Epithelial cell of proximal tubule (primary cell): Measurements from ENCODE around the gene SKAP1. TPM values are rescaled to one million over a fixed set of nuclear protein-coding genes. Genes with fewer than 3 reads are reported as not detected.
"Not testable (repeated sequence)": the region's sequence is repeated elsewhere in the genome, so short reads cannot be mapped to it uniquely, and the experiment has no call there.

Experiments used
- DNase-seq: peaks from one replicate; pipeline ENCODE4 v3.0.0-alpha.2; 2011; ENCODE audit warnings: low read depth
- H3K4me3 ChIP-seq: 2 replicates; pipeline ENCODE4 v1.5.1; 2011; ENCODE audit warnings: low read depth, mild to moderate bottlenecking, low read length
- total RNA-seq: library from RNA; depleted of rRNA; stranded (reverse); fragments of >200 nt; gene quantifications from 2 replicates; pipeline ENCODE4 v1.2.3, GENCODE V29; 2015
- TF ChIP-seq, protein P1 (sequence below): conservative IDR thresholded peaks from 2 replicates; pipeline ENCODE4 v1.5.1; 2012; ENCODE audit warnings: low read depth, mild to moderate bottlenecking, low read length

SKAP1 gene
- total RNA-seq, 1 donor from 2014 or later: 11.4 TPM

DNA sequence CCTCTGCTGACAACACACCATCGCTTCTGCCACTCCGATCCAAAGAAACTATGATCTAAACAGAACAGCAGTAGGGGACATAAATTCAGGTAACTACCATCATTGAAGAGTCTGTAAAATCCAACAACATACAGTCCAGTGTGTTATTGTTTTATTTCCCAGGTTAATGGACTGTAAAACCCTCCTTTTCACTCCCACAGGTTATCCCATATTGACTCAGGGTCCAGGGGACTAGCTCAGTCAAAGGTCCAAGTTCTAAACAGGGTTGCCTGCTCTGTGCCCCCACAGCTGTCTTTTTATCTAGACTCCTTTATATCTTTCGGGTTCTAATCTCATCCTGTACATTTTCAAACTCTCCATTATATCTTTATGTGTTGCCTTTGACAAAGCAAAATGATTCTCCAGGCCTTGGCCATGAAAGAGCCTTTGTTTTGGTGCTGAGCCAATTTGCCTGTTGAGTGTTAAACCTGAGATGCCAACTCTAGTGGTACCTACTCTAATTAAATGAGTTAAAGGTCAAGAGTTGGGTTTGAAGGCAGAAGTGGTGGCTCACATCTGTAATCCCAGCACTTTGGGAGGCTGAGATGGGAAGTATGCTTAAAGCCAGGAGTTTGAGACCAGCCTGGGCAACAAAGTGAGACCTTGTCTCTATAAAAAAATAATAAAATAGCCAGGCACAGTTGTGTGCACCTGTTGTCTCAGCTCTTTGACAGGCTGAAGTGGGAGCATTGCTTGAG lies 242.0 kb downstream of the SKAP1 start:
- TF ChIP-seq, protein P1, sequence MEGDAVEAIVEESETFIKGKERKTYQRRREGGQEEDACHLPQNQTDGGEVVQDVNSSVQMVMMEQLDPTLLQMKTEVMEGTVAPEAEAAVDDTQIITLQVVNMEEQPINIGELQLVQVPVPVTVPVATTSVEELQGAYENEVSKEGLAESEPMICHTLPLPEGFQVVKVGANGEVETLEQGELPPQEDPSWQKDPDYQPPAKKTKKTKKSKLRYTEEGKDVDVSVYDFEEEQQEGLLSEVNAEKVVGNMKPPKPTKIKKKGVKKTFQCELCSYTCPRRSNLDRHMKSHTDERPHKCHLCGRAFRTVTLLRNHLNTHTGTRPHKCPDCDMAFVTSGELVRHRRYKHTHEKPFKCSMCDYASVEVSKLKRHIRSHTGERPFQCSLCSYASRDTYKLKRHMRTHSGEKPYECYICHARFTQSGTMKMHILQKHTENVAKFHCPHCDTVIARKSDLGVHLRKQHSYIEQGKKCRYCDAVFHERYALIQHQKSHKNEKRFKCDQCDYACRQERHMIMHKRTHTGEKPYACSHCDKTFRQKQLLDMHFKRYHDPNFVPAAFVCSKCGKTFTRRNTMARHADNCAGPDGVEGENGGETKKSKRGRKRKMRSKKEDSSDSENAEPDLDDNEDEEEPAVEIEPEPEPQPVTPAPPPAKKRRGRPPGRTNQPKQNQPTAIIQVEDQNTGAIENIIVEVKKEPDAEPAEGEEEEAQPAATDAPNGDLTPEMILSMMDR: no peak
- no peak for DNase-seq
- H3K4me3 ChIP-seq: no peak overlapping the region

DNA sequence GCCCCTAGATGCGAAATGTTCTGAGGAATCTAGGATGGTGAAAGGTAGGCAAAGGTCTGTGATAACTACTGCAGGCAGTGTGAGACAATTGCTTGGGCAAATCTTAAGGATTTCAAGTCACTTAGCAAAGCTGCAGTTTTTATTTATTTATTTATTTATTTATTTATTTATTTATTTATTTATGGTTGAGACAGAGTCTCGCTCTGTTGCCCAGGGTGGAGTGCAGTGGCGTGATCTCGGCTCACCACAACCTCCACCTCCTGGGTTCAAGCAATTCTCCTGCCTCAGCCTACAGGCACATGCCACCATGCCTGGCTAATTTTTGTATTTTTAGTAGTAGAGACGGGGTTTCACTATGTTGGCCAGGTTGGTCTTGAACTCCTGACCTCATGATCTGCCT lies 243.7 kb downstream of the SKAP1 start:
- not testable (repeated sequence) for H3K4me3 ChIP-seq, DNase-seq

DNA sequence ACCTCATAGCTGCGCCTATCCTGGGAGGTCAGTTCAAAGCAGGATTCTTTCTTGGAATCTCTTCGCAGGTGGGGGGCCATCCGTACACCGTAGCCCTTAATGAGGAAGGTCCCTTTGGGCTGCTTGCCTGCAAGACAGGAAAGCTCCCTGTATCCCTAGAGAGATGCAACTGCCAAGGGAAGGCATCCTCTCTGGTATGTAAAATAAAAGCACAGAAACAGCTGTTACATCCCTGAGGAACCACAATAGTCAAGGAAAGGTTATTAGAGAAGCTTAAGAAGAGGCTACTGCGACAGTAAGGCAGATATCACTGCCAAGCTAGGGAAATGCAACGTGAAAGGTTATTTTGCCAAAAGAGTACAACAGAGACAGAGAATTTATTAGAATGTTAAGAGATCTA lies 245.3 kb downstream of the SKAP1 start:
- TF ChIP-seq, protein P1: no peak
- DNase-seq: no peak
- no peak overlapping the region for H3K4me3 ChIP-seq

DNA sequence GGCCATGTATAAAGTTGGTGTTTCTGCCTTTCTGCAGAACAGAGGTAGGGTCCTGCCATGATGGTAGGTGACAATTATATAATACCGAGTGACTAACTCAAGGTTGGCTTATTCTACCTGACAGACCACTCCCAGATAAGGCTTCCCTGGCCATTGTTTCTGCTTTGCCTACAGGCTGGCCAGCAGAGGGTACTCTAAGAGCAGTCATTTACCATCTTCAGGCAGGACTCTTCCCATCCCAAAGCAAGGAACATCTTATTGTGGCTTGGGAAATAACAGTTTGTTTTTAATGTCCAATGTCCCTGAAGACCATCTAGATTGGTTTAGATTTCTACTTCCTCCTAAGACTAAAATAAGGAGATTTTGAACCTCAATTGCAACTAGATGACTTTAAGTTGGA lies 248.4 kb downstream of the SKAP1 start:
- TF ChIP-seq, protein P1: peak; percentile 66
- no peak for DNase-seq
- no peak overlapping the region for H3K4me3 ChIP-seq

- TF ChIP-seq, protein P1: no peak
- H3K4me3 ChIP-seq: no peak overlapping the region
- no peak for DNase-seq
Observed at GRCh38 chr17:48180842-48181629, 249.0 kb downstream of the SKAP1 start.

GRCh38 chr17:48179071-48179945 lies 250.7 kb downstream of the SKAP1 start:
- TF ChIP-seq, protein P1: no peak
- no peak overlapping the region for H3K4me3 ChIP-seq
- DNase-seq: no peak

GRCh38 chr17:48178317-48178716 lies 251.7 kb downstream of the SKAP1 start:
- DNase-seq: no peak
- H3K4me3 ChIP-seq: no peak overlapping the region
- TF ChIP-seq, protein P1: no peak
